HS-27A (cell line): ENCODE data around the gene GRIK5.

Experiments
- DNase-seq: peaks from one replicate; pipeline ENCODE4 v3.0.0-alpha.2; 2012; ENCODE audit warnings: low read depth, missing footprints

GRIK5 gene

GRCh38 chr19:42076380-42076944, 6.5 kb upstream of the GRIK5 start:
- DNase-seq = no peak

GRCh38 chr19:42075616-42076379, 5.8 kb upstream of the GRIK5 start, which contains the start of gene ZNF574:
Gene ZNF574, plus strand, starts transcription at chr19:42076166. Its CDS starts 2,441 bp downstream, at chr19:42078607.
- peak; percentile 100 for DNase-seq

GRCh38 chr19:42075364-42075615, 5.3 kb upstream of the GRIK5 start:
- DNase-seq = no peak

GRCh38 chr19:42074513-42075363, 4.7 kb upstream of the GRIK5 start:
- DNase-seq = no peak

- DNase-seq = no peak
These were observed 1.2 kb upstream of the GRIK5 start for GRCh38 chr19:42071247-42071646.

GRCh38 chr19:42068756-42069571, 1.0 kb downstream of the GRIK5 start:
- no peak for DNase-seq

GRCh38 chr19:42068361-42068755, 1.6 kb downstream of the GRIK5 start:
- no peak for DNase-seq

- no peak for DNase-seq
These were observed 2.6 kb downstream of the GRIK5 start for GRCh38 chr19:42067315-42067888.

- no peak for DNase-seq
These were observed 3.8 kb downstream of the GRIK5 start for GRCh38 chr19:42066075-42066754.

- DNase-seq = no peak
These were observed 4.5 kb downstream of the GRIK5 start for GRCh38 chr19:42065511-42065910.

- no peak for DNase-seq
These were observed 5.0 kb downstream of the GRIK5 start for GRCh38 chr19:42065051-42065450.

- no peak for DNase-seq
These were observed 5.6 kb downstream of the GRIK5 start for GRCh38 chr19:42064432-42064831.

GRCh38 chr19:42062381-42062780, 7.6 kb downstream of the GRIK5 start:
- no peak for DNase-seq

GRCh38 chr19:42060117-42060516, 9.9 kb downstream of the GRIK5 start:
- no peak for DNase-seq

GRCh38 chr19:42059196-42059595, 10.8 kb downstream of the GRIK5 start:
- no peak for DNase-seq

GRCh38 chr19:42057846-42058245, 12.2 kb downstream of the GRIK5 start:
- DNase-seq = no peak

- DNase-seq = no peak
These were observed 15.8 kb downstream of the GRIK5 start for GRCh38 chr19:42054205-42054604.

- DNase-seq = no peak
These were observed 16.7 kb downstream of the GRIK5 start for GRCh38 chr19:42053037-42053935.

- DNase-seq = no peak
These were observed 17.7 kb downstream of the GRIK5 start for GRCh38 chr19:42052241-42052863.
